GM21717 (cell line): Measurements from ENCODE around the gene ERO1A.

ENCODE experiments used
- ATAC-seq: cut with Tn5 transposase; IDR thresholded peaks from one replicate; pipeline ENCODE4 v1.9.1; 2021; ENCODE audit warnings: mild to moderate bottlenecking, moderate library complexity; ENCODE audit not compliant: unreplicated experiment

The ERO1A gene

DNA sequence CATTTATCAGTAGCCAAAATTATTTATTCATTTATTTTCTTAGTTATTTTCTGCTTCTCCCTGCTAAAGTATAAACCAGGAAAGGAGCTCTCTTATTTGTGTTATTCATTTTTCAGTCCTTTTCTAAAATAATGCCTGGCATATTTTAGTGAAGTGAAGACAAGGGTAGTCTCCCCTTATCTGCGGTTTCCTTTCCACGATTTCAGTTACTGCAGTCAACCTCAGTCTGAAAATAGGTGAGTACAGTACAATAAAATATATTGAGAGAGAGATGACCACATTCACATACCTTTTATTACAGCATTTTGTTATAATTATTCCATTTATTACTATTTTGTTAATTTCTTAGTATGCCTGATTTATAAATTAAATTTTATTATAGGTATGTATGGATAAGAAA is 85.2 kb downstream of the ERO1A start:
- ATAC-seq: no peak

- no peak for ATAC-seq
Observed at GRCh38 chr14:52609445-52610044, 85.8 kb downstream of the ERO1A start.

- no peak for ATAC-seq
Observed at GRCh38 chr14:52607061-52607460, 88.3 kb downstream of the ERO1A start.

DNA sequence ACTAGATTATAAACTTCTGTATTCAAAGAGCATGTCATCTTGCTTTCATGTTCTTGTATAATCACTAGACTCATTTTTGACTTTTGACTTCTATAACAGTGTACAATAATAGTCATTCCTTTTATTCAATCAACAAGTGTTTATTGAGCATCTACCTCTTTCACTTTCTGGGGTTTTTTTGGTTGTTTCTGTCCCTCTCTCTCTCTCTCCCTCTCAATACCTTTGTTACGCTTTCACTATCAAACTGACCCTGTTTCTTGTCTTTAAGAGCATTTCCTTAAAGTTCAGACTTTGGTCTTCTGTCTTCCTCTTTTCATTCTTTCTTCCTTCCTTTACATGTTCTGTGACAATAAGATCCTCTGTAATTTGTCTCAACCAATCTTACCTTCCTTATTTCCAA is 93.2 kb downstream of the ERO1A start:
- ATAC-seq: peak; percentile 56

- ATAC-seq: no peak
Observed at GRCh38 chr14:52599974-52600373, 95.4 kb downstream of the ERO1A start.

DNA sequence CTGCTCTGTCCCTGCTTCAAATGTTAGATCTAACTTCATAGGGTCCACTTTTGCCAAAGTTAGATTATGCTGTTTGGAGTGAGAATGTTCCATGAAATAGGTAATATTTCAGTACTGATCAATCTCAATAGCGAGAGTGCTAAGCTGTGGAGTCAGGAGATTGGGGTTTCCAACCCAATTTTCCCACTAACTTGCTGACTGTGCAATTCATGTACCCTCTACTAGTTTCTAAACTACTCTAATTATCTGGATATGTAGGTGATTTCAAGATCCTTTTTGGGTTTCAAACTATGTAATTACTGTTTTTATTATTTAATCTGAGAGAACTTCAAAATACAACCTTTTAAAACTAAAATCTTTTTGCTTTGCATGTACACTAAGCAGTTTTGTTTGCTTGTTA is 96.8 kb downstream of the ERO1A start:
- no peak for ATAC-seq

GRCh38 chr14:52596861-52597260 is 98.5 kb downstream of the ERO1A start:
- ATAC-seq: no peak

- ATAC-seq: no peak
Observed at GRCh38 chr14:52596320-52596719, 99.0 kb downstream of the ERO1A start.

DNA sequence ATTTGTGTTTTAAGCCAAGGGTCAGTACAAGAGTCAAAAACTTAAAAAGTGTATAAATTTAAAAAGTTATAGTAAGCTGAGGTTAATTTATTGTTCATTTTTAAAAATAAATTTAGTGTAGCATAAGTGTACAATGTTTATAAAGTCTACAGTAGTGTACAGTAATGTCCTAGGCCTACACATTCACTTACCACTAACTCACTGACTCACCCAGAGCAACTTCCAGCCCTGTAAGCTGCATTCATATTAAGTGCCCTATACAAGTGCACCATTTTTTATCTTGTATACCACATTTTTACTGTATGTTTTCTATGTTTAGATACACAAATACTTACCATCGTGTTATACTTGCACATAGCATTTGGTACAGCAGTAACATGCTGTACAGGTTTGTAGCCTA is 105.0 kb downstream of the ERO1A start:
- no peak for ATAC-seq
